NAMALWA (cell line): ENCODE measurements around the gene EXOC6B.

Experiments used
- DNase-seq: peaks from one replicate; pipeline ENCODE4 v3.0.0-alpha.2; 2015; ENCODE audit warnings: low spot score

EXOC6B gene

DNA sequence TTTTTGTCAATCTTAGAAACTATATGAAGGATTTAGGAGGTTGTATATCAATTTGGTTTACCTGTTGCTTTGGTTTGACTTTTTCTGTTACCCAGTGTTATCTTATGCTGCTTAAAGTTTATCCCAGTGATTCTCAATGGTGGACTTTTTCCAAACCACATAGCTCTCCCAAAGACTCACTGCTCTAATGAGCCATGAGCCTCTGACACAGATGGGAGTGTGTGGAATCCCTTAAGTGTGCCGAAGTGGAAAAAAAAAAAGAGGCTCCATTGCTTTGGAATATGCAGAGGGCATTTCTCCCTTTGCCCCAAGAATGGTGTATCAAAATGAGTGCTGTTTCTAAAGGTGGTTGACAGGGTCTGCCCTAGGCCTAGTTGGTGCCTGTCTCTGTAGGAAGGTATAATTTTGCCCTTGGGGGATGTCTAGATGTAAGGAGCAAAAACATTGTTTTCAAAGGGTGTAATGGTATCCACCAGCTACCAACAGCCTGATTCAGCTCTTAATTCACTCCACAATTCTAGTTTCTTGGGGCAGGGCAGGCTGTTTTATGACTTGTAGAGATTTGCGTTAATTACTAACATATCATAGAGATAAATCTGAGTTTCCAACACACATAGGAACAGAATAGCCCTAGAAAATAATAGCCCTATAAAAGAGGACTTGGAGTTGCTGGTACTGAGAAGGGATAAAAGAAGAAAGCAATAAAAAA is 613.9 kb downstream of the EXOC6B start:
- no peak for DNase-seq

DNA sequence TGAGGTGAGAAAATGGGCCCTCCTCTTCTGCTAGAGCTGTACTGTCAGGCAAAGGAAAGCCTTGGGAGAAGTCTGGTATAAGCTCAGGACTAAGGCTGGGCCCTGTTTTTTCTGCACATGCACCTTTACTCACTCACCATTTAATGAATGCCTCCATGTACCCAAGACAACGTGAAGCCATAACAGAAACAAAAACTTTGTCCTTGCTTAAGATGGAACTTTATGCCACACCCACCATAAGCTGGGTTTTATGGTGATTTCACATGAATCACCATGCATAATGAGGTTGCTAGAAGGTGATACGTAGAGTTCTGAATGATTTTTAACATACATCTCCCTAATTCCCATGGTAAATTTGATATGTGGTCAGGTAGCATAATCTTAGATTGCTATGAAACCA is 614.5 kb downstream of the EXOC6B start:
- DNase-seq: no peak

GRCh38 chr2:72210470-72210869 is 615.4 kb downstream of the EXOC6B start:
- DNase-seq: no peak

DNA sequence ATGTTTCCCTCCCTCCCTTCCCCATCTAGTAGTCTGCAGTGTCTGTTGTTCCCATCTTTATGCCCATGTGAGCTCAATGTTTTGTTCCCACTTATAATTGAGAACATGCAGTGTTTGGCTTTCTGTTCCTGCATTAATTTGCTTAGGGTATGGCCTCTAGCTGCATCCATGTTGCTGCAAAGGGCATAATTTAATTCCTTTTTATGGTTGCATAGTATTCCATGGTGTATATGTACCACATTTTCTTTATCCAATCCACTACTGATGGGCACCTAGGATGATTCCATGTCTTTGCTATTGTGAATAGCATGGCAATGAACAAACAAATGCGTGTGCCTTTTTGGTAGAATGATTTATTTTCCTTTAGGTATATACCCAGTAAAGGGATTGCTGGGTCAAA is 617.6 kb downstream of the EXOC6B start:
- DNase-seq: no peak

GRCh38 chr2:72207334-72207733 is 618.5 kb downstream of the EXOC6B start:
- DNase-seq: no peak

GRCh38 chr2:72205504-72205881 is 620.3 kb downstream of the EXOC6B start:
- DNase-seq: no peak

DNA sequence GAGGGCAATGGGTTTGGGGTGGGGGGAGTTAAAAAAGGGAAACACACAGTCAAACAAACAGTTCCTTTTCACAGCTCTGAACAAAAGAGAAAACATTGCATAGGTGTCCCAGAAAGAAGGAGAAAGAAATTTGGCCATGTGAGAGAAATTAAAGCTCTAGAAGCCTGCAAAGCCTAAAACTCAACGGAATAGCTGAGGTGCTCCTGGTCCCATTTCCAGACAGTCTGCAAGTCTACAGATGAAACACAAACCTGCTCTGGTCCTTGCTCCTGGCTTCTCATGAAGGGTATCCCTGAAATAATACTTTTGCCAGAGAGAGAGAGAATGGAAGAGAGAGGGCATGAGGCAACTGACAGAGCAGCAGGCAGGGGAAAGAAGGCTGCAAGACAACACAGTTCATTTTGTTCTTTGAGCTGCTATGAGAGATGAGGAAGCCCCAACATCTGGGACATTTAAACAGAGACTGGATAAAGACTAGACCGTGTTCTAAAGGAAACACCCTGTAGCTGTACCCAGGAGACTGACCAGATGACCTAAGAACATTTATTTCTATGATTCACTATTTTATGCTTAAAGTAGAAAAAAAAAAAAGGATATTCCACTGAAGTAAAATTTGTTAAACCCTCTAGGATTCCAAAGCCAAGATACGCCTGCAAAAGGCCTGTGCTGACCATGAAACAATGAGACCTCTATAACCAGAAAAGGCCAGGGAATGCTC is 620.9 kb downstream of the EXOC6B start:
- no peak for DNase-seq

GRCh38 chr2:72204156-72204785 is 621.6 kb downstream of the EXOC6B start:
- no peak for DNase-seq

- DNase-seq: no peak
Observed at GRCh38 chr2:72198532-72199241, 627.1 kb downstream of the EXOC6B start.

GRCh38 chr2:72193723-72194122 is 632.1 kb downstream of the EXOC6B start:
- DNase-seq: no peak

GRCh38 chr2:72191441-72191840 is 634.4 kb downstream of the EXOC6B start:
- no peak for DNase-seq

DNA sequence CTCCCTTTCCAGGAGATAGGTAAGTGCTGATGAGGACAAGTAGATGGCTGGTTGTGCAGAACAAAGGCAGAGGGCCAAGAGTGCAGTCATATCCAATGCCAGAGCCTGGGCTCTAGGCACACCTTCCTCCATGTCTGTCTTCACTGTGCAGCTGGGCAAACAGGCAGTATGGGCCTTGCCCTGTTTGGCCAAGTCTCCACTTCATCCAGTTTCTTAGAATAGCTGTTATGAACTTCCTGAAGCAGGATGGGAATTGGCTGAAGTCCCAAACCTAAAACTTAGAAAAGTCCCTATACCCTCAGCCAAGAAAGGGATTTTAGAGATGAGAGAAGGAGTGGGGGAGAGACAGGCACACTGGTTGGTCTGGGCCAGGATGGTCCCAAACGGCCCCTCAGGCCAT is 640.6 kb downstream of the EXOC6B start:
- DNase-seq: no peak

GRCh38 chr2:72183466-72183865 is 642.4 kb downstream of the EXOC6B start:
- no peak for DNase-seq

- no peak for DNase-seq
Observed at GRCh38 chr2:72183016-72183415, 642.8 kb downstream of the EXOC6B start.

DNA sequence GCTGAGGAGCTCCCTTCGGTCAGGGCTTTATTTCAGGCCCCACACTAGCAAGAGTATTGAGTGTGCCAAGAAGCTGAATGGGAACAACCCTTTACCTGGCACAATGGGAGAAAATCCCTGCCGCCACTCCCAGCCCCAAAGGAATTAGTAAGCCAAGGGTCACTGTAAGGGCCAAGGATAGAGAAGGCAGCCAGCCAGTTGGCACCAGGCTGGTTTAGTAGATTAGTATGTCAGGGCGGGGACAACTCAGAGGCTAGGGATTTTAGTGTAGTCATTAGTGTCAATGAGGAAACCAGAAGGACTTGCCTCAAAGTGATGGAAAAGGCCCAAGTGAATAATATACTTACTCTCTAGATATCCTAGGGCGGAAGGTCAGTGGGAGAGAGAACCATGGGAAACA is 643.3 kb downstream of the EXOC6B start:
- DNase-seq: no peak

GRCh38 chr2:72181616-72182015 is 644.2 kb downstream of the EXOC6B start:
- no peak for DNase-seq

GRCh38 chr2:72180351-72180750 is 645.5 kb downstream of the EXOC6B start:
- no peak for DNase-seq

- DNase-seq: no peak
Observed at GRCh38 chr2:72178551-72178950, 647.3 kb downstream of the EXOC6B start.

DNA sequence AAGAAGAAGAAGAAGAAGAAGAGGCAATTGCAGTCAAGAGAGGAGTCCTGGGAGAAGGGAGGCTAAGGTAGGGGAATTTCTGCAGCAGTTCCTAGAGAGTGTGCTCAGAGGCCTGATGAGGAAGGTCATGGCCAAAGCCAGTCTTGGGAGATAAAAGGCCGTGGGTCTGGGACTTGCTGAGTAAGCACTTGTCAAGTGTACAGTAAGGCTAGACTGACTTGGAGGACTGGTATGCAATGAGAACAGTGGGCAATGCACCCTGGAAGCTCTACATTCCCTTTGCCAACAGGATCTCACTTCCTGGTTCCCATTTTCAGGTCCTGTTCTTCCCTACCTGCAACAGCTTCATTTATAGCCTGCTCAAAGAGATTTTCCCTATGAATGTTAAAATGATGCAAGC is 649.6 kb downstream of the EXOC6B start:
- DNase-seq: no peak

- no peak for DNase-seq
Observed at GRCh38 chr2:72175636-72176035, 650.2 kb downstream of the EXOC6B start.

GRCh38 chr2:72173640-72174321 is 652.1 kb downstream of the EXOC6B start:
- no peak for DNase-seq

DNA sequence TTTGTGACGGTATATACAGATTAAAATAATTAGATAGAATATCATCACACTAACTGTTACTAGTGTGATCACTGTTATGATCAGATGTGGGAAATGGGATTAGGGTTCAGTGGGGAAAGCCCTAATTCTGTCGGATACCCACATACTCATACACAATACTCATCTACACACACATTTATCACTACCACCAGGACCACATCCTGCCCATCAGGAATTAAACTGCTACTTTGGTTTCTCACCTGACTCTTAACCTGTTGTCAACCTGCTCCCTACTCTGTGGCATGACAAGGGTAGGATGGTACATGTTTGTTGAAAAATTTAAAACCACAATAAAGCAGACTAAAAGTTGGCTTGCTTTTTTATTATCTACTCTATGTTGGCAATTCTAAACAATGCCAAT is 653.4 kb downstream of the EXOC6B start:
- no peak for DNase-seq
